Measurements from ENCODE around the gene KBTBD13. TPM values are rescaled to one million over a fixed set of nuclear protein-coding genes. Genes with fewer than 3 reads are reported as not detected.
"Not testable (repeated sequence)": the region's sequence is repeated elsewhere in the genome, so short reads cannot be mapped to it uniquely, and the experiment has no call there.

KBTBD13 gene
- total and polyA plus RNA-seq, 2 donors = under 0.01 TPM

DNA sequence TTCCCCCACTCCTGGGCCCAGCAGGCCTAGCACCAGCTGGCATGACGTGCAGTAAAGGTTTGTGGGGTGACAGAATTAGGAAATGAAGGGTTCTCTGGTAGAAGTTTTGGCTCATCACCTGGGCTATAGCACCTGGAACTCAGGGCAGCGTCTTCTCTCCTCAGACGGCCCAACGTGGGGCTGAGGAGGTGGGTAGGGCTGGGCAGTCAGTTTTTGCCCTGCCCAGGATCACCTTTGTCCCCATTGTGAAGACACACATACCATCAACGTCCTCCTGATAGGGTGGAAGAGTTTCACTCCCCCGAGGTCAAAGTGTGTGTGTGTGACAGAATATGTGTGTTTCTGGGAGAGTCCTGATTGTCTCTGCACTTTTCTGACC is 12.1 kb downstream of the KBTBD13 start:
- 58% methylated on average over 6 of the region's 6 CpGs for WGBS
- Histone ChIP-seq H3K4me1 (ENCODE audit: control insufficient read depth in 2 of 2, insufficient read depth in 2 of 2, low read length in 2 of 2) (peaks cover 0 to 4% of the 10 kb centered on the region in 2 donors), H3K36me3 (ENCODE audit: control insufficient read depth in 2 of 2, insufficient read depth in 2 of 2, low read length in 1 of 2) (peaks cover 0 to 2% of the 10 kb centered on the region in 2 donors), H3K27ac (ENCODE audit: low read depth in 1 of 2, low read length in 1 of 2) (no peak overlapping the region), H3K4me3 (ENCODE audit: low read length in 2 of 2) (no peak overlapping the region), H3K9me3 (ENCODE audit: control insufficient read depth in 2 of 2, insufficient read depth in 1 of 2, low read length in 1 of 2) (no peaks in the 10 kb centered on the region), H3K27me3 (ENCODE audit: control insufficient read depth in 2 of 2, insufficient read depth in 1 of 2, low read length in 1 of 2) (peaks cover 0 to 6% of the 10 kb centered on the region in 2 donors)
- no peak for DNase-seq (ENCODE audit: low read depth in 6 of 9, low spot score in 9 of 9)

DNA sequence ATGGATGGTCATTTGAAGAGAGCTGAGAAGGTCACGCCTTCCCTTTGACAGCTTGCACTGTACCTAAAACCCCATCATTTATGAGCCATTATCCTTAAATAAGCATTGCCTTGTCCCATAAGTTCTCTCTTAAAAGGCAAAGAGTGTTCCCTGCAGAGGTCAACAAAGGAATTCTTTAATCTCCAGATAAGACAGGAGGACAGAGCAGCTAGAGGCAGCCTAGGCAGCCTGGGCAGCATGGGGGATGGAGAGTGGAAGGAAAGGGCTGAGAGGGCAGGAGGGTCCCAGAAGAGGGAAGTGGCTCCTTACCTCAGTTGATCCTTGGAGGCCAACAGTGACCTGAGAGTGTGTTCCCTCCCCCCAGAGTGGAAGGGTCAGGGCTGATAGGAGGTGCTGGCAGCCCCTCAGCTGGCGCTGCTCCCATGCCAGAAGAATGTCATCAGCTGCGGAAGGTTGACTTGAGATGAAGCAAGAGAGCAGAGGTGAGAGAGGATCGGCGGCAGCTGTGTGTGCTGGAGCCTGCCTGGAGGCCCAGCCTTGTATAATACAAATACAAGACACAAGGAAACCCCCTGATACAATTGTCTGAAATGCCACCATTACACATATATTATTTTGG is 12.8 kb downstream of the KBTBD13 start:
- peaks cover 0 to 2% of the 10 kb centered on the region in 2 donors for H3K36me3 ChIP-seq (ENCODE audit: control insufficient read depth in 2 of 2, insufficient read depth in 2 of 2, low read length in 1 of 2)
- peaks cover 0 to 4% of the 10 kb centered on the region in 2 donors for H3K4me1 ChIP-seq (ENCODE audit: control insufficient read depth in 2 of 2, insufficient read depth in 2 of 2, low read length in 2 of 2)
- peaks cover 0 to 6% of the 10 kb centered on the region in 2 donors for H3K27me3 ChIP-seq (ENCODE audit: control insufficient read depth in 2 of 2, insufficient read depth in 1 of 2, low read length in 1 of 2)
- no peak for DNase-seq (ENCODE audit: low read depth in 6 of 9, low spot score in 9 of 9)
- no peak overlapping the region for H3K4me3 ChIP-seq (ENCODE audit: low read length in 2 of 2)
- no peak overlapping the region for H3K27ac ChIP-seq (ENCODE audit: low read depth in 1 of 2, low read length in 1 of 2)
- no peaks in the 10 kb centered on the region for H3K9me3 ChIP-seq (ENCODE audit: control insufficient read depth in 2 of 2, insufficient read depth in 1 of 2, low read length in 1 of 2)
- WGBS = 95% methylated on average over 5 of the region's 5 CpGs

DNA sequence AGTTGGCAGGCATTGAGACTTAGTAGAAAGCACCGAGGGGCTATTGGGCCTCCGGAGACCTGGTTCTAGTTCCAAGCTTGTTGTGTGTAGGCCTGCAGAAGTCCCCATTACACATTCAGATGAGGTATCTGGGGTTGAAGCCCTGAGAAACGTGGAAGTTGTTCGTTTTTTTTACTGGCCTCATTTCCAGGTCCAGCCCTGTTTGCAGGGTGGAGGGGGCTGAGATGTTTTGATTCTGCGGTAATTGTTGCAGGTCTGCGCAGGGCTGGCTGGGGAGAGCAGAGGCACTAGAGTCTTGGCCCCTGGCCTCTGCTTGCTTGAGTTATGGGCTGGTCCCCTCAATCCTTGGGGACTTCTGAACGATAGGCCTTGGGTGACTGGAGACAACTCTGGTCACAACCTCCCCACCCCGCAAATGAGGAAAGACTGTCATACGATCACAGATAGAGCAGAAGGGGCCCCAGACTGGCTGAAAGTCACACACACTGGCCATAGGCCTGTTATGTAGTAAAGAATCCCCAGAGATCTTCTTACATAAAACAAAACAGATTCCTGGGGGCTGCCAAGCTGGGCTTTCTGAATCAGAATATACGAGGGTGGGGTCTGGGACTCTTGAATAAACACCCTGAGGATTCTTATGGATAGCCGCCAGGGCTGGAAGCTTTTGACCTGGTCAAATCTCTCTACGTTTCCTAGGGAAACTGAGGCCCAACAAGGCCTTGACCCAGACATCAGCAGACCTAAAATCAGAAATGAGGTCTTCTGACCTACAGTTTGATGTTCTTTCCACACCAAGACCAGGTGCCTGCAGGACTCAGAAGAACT is 15.6 kb downstream of the KBTBD13 start:
- Histone ChIP-seq H3K4me3 (ENCODE audit: low read length in 2 of 2) (no peak overlapping the region), H3K4me1 (ENCODE audit: control insufficient read depth in 2 of 2, insufficient read depth in 2 of 2, low read length in 2 of 2) (peaks cover 0 to 4% of the 10 kb centered on the region in 2 donors), H3K27ac (ENCODE audit: low read depth in 1 of 2, low read length in 1 of 2) (no peak overlapping the region), H3K27me3 (ENCODE audit: control insufficient read depth in 2 of 2, insufficient read depth in 1 of 2, low read length in 1 of 2) (no peaks in the 10 kb centered on the region), H3K9me3 (ENCODE audit: control insufficient read depth in 2 of 2, insufficient read depth in 1 of 2, low read length in 1 of 2) (no peaks in the 10 kb centered on the region), H3K36me3 (ENCODE audit: control insufficient read depth in 2 of 2, insufficient read depth in 2 of 2, low read length in 1 of 2) (peaks cover 4 to 6% of the 10 kb centered on the region in 2 donors)
- 94% methylated on average over 12 of the region's 12 CpGs for WGBS
- no peak for DNase-seq (ENCODE audit: low read depth in 6 of 9, low spot score in 9 of 9)

DNA sequence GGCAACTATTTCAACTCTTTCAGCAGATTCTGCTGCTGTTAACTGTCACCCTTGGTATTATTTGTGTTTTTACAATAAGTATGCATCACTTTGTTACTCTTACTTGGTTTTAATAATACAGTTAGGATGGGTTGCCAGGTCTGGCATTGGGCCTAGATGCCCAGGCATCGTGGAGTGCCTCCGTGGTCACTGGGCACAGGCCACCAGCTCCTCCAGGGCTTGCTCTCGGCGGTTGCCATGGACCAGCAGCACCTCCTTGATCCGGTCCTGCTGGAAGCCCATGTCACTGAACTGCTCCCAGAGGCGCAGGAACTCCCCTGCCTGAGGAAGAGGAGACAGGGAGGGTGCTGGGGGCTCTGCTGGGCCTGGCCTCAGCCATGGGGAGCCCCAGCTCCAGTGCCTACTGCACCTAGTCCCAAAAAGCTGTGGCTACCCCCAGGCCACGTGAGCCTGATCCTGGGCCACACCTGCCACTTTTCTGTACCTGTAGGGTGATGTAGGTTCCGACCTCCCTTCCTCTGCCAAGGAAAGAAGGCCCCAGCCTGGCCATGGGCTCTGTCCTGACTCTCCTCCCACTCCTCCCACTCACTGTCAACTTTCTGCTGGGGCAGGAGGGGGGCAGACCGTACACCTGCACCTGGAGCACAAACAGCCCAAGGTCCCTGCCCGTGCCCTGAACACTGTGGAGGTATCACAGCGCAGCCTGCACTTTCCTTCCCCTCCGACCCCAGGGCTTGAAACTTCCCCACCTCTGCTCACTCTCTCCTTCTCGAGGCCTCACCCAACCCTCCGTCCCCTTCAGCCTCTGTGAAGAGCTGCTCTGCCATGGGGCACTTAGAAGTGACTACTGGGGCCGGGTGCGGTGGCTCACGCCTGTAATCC is 16.6 kb downstream of the KBTBD13 start:
- DNase-seq (ENCODE audit: low read depth in 6 of 9, low spot score in 9 of 9) = no peak

DNA sequence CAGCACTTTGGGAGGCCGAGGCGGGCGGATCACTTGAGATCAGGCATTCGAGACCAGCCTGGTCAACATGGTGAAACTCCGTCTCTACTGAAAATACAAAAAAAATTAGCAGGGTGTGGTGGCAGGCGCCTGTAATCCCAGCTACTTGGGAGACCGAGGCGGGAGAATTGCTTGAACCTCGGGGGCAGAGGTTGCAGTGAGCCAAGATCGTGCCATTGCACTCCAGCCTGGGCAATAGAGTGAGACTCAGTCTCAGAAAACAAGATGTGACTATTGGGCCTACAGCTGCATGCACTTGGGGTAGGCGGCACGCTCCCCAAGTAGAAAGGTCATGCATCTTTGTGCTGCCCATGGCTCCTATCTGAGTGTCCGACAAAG is 17.2 kb downstream of the KBTBD13 start:
- not testable (repeated sequence) for H3K4me1 ChIP-seq (ENCODE audit: control insufficient read depth in 2 of 2, insufficient read depth in 2 of 2, low read length in 2 of 2); DNase-seq (ENCODE audit: low read depth in 6 of 9, low spot score in 9 of 9); H3K9me3 ChIP-seq (ENCODE audit: control insufficient read depth in 2 of 2, insufficient read depth in 1 of 2, low read length in 1 of 2); H3K4me3 ChIP-seq (ENCODE audit: low read length in 2 of 2); H3K27ac ChIP-seq (ENCODE audit: low read depth in 1 of 2, low read length in 1 of 2); H3K27me3 ChIP-seq (ENCODE audit: control insufficient read depth in 2 of 2, insufficient read depth in 1 of 2, low read length in 1 of 2)
- H3K36me3 ChIP-seq (ENCODE audit: control insufficient read depth in 2 of 2, insufficient read depth in 2 of 2, low read length in 1 of 2) = peaks cover 18 to 21% of the 10 kb centered on the region in 2 donors
- over 99% methylated on average over 13 of the region's 13 CpGs for WGBS

More for the DNA sequence above, 16.6 kb downstream of the KBTBD13 start:
- Histone ChIP-seq H3K9me3 (ENCODE audit: control insufficient read depth in 2 of 2, insufficient read depth in 1 of 2, low read length in 1 of 2) (no peaks in the 10 kb centered on the region), H3K27me3 (ENCODE audit: control insufficient read depth in 2 of 2, insufficient read depth in 1 of 2, low read length in 1 of 2) (no peaks in the 10 kb centered on the region), H3K4me3 (ENCODE audit: low read length in 2 of 2) (no peak overlapping the region), H3K4me1 (ENCODE audit: control insufficient read depth in 2 of 2, insufficient read depth in 2 of 2, low read length in 2 of 2) (peaks cover 0 to 4% of the 10 kb centered on the region in 2 donors), H3K36me3 (ENCODE audit: control insufficient read depth in 2 of 2, insufficient read depth in 2 of 2, low read length in 1 of 2) (peaks cover 12 to 15% of the 10 kb centered on the region in 2 donors), H3K27ac (ENCODE audit: low read depth in 1 of 2, low read length in 1 of 2) (no peak overlapping the region)
- WGBS = 98% methylated on average over 17 of the region's 17 CpGs

DNA sequence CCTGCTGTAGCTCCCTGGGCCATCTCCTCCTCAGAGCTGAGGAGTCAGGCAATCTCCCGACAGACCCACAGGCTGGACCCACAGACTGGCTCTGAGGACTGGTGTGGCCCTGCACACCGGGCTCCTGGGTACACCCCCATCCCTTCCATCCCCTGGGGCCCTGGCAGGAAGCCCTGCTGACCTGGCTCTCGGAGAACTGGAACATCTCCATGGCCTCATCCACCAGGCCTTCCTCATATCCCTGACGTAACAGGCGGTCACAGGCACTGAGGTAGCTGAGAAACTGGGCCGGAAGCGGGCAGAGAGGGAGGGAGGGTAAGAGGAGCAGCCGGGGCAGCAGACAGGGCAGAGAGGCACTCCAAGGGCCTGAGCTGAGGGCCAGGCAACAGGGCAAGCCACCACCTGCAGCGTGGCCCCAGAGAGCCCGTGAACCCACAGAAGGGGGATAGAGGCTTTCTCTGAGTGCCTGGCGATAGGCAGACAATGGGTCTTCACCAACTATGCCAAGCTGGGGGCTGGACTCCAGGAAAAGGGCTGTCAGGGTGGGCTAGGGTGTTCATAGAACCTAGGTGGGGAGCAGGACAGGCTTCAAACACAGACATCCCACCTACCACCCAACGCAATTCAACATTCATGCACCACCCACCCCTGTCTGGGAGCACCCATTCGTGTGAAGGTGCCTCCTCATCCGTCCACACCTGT is 17.9 kb downstream of the KBTBD13 start:
- DNase-seq (ENCODE audit: low read depth in 6 of 9, low spot score in 9 of 9) = no peak
- WGBS = 99% methylated on average over 14 of the region's 14 CpGs
- Histone ChIP-seq H3K27ac (ENCODE audit: low read depth in 1 of 2, low read length in 1 of 2) (no peak overlapping the region), H3K9me3 (ENCODE audit: control insufficient read depth in 2 of 2, insufficient read depth in 1 of 2, low read length in 1 of 2) (no peaks in the 10 kb centered on the region), H3K4me3 (ENCODE audit: low read length in 2 of 2) (no peak overlapping the region), H3K4me1 (ENCODE audit: control insufficient read depth in 2 of 2, insufficient read depth in 2 of 2, low read length in 2 of 2) (no peaks in the 10 kb centered on the region), H3K27me3 (ENCODE audit: control insufficient read depth in 2 of 2, insufficient read depth in 1 of 2, low read length in 1 of 2) (no peaks in the 10 kb centered on the region), H3K36me3 (ENCODE audit: control insufficient read depth in 2 of 2, insufficient read depth in 2 of 2, low read length in 1 of 2) (peaks cover 25 to 28% of the 10 kb centered on the region in 2 donors)

DNA sequence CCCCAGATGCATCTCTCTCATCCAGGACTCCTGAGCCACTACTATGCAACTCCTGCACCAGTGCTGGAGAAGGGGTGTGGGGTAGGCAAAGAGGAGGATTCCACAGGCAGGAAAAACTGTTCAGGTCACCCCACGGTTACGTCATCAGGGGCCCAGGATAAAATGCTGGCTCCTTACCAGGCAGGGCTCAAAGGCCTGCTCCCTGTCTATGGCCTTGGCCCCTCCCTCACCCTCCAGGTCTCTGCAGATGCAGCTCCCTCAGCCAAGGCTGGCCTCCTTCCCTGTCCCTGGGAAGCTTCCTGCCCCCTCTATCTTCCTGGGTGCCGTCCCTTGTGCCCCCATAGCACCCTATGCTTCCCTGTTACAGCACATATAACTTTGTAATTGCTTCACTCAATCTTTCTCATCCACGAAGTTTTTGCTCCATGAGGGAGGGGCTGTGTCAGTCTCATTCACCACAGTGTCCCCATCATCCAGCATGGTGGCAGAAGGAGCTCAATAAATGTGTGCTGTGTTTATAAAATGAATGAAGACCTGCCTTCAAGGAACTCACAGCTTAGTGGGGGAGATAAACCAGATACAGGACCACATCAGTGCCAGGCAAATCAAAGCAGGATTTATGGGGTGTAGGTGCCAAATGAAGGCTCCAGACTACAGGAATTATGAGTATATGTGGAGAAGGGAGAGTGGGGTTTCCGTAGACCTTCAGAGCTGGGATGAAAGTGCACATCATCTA is 18.6 kb downstream of the KBTBD13 start:
- 93% methylated on average over 5 of the region's 5 CpGs for WGBS
- H3K27ac ChIP-seq (ENCODE audit: low read depth in 1 of 2, low read length in 1 of 2) = no peak overlapping the region
- H3K27me3 ChIP-seq (ENCODE audit: control insufficient read depth in 2 of 2, insufficient read depth in 1 of 2, low read length in 1 of 2) = no peaks in the 10 kb centered on the region
- H3K4me3 ChIP-seq (ENCODE audit: low read length in 2 of 2) = no peak overlapping the region
- H3K4me1 ChIP-seq (ENCODE audit: control insufficient read depth in 2 of 2, insufficient read depth in 2 of 2, low read length in 2 of 2) = no peaks in the 10 kb centered on the region
- H3K36me3 ChIP-seq (ENCODE audit: control insufficient read depth in 2 of 2, insufficient read depth in 2 of 2, low read length in 1 of 2) = peaks cover 27 to 33% of the 10 kb centered on the region in 2 donors
- no peak for DNase-seq (ENCODE audit: low read depth in 6 of 9, low spot score in 9 of 9)
- no peaks in the 10 kb centered on the region for H3K9me3 ChIP-seq (ENCODE audit: control insufficient read depth in 2 of 2, insufficient read depth in 1 of 2, low read length in 1 of 2)

DNA sequence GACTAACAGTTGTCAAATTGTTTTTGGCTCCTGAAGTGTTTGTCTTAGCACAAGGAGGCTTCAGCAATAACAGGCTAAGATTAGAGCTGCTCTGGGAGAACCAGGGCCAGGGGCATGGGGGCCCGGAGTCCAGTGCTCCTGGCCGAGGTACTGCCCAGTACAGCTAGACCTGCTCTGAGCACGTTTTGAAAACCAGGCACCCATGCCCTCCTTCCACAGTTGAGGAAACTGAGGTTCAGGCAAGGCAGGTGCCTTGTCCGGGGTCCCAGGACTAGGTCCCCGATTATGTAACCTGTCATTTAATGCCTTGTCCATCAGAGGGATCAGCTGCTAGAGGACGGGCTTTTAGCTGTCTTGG is 19.2 kb downstream of the KBTBD13 start:
- Histone ChIP-seq H3K4me3 (ENCODE audit: low read length in 2 of 2) (no peak overlapping the region), H3K9me3 (ENCODE audit: control insufficient read depth in 2 of 2, insufficient read depth in 1 of 2, low read length in 1 of 2) (no peaks in the 10 kb centered on the region), H3K36me3 (ENCODE audit: control insufficient read depth in 2 of 2, insufficient read depth in 2 of 2, low read length in 1 of 2) (peaks cover 32 to 35% of the 10 kb centered on the region in 2 donors), H3K4me1 (ENCODE audit: control insufficient read depth in 2 of 2, insufficient read depth in 2 of 2, low read length in 2 of 2) (no peaks in the 10 kb centered on the region), H3K27ac (ENCODE audit: low read depth in 1 of 2, low read length in 1 of 2) (no peak overlapping the region), H3K27me3 (ENCODE audit: control insufficient read depth in 2 of 2, insufficient read depth in 1 of 2, low read length in 1 of 2) (no peaks in the 10 kb centered on the region)
- WGBS = 96% methylated on average over 6 of the region's 6 CpGs
- no peak for DNase-seq (ENCODE audit: low read depth in 6 of 9, low spot score in 9 of 9)

All from thymus (tissue), 11 donors.